HCEC 1CT (cell line): ENCODE results near the gene CALCB.

Experiments
- DNase-seq: peaks from one replicate; pipeline ENCODE4 v3.0.0-alpha.2; 2017

CALCB gene

DNA sequence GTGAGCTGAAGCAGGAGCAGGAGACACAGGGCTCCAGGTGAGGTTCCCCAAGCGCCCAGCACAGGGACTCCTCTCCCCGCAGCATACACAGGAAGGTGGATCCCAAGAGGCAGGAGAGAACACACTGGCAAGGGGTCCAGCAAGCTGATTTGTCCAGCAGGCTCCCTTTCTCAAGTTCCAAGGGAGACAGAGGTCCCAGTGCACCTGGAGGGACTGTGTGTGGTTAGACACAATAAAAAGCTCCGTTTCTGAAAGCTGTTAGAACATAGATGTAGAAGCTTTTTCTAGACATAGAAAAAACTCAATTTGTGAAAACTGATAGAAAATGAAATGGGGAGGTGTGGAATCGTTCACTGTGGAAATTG, 1.8 kb downstream of the CALCB start:
- no peak for DNase-seq

DNA sequence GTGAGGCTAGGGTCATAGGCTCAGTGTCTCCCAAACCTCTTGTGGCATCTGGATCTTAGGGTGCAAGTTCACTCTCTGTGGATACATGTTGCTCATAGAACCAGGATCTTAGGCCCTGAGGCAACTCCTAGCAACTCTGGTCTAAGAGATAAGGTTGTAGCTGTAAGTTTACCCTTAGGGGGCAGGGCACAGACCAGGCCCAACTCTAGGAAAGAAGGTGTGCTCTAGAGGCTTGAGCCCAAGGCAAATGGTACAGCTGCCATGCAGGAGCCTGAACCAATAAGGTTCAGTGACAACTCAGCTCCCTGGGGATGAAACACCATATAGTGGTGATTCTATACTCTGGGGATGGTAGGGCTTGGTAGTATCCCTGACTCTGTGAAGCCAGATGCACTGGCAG, 17.8 kb downstream of the CALCB start:
- no peak for DNase-seq

DNA sequence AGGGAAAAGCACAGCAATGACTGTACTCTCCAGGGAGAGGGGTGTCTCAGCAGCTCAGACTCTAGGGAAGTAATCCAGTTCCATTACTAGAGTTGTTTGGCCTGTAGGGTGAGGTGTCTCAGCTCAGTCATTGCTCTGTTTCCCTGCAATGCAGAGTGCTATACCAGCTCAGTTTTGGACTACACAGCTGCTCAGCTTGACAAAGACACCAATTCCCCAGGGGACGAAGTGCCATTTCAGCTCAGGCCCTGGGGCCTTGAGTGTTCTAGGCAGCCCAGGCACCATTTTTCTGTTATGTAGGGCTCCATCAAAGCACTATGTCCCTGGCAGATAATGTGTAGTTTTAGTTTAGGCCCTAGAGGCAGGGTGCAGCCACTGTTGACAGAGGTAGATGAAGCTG, 18.2 kb downstream of the CALCB start:
- DNase-seq, result no peak

DNA sequence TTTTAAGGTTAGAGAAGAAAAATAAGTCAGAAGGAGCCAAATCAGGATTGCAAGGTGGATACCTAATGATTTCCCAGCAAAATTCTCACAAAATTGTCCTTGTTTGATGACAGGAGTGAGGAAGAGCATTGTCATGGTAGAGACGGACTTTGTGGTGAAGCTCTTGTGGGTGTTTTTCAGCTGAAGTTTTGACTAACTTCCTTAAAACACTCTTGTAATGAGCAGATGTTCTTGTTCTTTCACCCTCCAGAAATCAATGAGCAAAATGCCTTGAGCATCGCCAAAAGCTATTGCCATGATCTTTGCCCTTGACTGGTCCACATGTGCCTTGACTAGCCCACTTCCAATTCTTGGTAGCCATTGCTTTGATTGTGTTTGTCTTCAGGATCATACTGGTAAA, 20.0 kb downstream of the CALCB start:
- DNase-seq, result no peak

DNA sequence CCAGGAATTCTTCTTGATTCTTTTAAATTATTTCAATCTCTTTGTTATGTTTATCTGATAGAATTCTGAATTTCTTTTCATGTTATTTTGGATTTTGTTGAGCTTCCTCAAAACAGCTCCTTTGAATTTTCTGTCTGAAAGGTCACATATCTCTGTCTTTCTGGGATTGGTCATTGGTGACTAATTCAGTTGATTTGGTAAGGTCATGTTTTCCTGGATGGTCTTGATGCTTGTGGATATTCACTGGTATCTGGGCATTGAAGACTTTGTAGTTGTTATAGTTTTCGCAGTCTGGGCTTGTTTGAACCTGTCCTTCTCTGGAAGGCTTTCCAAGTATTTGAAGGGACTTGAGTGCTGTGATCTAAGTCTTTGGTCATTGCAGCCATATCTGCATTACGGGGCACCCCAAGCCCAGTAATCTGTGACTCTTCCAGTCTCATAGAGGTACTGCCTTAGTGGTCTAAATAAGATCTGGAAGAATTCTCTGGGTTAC, 22.4 kb downstream of the CALCB start:
- DNase-seq, result peak; percentile 34

DNA sequence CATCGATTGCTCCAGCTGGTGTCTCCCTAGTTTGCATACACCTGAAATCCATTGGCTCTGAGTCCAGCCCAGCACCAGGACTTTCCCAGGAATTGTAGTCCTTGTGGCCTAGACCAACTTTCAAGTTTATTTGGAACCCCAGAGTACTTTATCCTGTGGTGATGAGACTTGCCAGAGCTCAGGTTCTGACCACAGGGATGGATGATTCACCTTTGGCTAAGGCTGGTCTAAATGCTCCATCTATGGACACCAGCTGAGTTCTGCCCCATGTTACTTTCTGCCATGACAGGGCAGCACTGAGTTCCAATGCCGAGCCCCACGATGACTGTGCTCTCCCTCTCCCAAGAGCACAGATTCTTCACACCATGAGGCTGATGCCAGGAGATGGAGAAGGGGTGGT, 24.0 kb downstream of the CALCB start:
- no peak for DNase-seq

DNA sequence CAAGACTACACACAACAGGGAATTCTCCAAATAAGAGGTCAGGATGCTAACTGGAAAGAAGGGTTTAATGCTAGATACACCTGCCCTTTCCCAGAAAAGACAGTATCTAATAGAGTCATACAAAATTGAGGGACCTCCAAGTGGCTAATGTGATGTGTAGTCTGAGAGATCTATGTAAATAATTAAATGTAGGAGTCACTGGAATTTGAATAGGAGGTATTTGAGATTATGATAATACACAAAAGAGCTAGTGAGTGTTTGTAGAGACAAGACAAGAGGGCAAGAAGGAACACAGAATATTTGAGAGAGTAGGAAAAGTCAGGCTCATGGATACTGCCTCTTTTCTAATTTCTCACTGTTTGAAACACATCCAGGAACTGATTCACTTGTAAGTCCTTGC, 25.9 kb downstream of the CALCB start:
- DNase-seq, result no peak

DNA sequence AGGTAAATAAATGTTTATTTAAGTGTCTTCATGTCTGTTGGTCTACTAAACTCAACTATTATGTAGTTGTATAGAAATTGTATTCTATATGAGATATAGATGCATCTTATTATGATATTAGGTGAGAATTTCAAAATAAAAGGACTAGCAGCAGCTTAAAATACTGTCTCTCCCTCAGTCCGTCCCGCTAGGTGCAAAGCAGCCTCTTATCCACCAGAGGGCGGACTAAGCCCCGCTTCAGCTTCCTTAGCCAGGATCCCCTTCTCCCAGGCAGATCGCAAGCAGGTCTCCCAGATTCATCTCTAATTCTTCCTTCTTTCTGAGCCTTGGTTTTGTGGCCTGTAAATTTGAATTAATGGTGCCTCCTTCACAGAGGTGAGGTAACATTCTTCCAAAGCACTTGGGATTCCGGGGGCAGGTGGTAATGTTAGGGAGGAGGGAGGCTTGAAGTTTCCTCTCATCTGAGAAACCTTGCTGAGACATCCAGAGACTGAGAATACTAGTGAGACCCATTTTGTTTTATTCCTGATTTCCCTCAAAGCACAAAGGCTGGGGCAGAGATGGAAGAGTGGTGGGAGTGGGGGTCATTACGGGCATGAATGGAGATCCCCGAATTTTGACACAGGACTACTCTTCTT, 27.8 kb downstream of the CALCB start:
- DNase-seq, result peak; percentile 78

DNA sequence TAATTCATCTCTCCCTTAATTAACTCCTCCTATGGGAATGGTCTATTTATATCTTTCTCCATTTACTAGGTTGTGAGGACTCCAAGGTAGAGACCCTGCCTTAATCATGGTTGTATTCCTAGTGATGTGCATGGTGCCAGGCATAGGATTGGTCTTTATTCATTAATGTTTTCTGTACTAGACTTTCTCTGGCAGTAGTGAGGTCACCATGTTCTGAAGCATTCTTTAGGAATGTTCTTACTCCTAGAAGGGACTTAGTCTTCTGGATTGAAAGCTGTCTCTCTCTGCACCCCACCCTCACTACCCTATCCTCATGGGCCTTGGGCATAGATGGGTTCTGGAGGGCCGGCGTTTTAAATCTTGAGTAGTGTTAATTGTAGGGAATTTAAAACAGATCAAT, 30.8 kb downstream of the CALCB start:
- DNase-seq, result peak; percentile 52

DNA sequence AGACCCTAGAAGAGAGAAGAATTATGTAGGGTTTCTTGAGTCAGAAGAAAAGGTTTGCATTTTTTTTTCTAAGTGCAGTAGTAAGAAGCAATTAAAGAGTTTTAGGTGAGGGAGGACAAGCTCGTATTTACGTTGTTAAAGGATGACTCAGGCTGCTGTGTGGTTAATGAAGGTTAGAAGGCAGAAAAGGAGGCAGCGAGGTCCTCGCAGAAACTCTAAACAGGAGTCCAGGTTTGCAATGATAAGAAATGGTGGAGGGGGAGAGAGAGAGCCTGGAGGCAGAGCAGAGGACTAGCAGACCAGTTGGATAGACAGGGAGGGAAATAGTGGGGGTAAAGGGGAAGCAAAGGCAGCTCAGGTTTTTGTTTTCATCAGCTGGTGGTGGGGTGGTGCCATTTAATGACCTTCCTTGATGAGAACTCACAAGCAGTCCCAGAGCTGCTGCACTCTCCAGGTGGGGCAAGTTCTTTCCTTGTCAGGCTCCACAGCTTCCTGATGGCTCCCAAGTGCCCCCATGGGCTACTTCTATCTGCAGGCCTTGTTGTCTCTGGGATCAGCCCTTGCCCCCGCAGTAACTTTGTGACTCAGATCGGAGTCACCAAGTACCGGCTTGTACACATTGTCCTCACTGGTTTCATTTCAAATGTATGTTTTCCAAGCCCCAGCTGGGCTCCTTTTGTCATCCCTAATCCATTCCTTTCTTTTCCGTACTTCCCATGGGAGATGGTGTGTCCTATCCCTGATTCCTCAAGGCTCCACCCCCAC, 33.0 kb downstream of the CALCB start:
- peak; percentile 89 for DNase-seq

DNA sequence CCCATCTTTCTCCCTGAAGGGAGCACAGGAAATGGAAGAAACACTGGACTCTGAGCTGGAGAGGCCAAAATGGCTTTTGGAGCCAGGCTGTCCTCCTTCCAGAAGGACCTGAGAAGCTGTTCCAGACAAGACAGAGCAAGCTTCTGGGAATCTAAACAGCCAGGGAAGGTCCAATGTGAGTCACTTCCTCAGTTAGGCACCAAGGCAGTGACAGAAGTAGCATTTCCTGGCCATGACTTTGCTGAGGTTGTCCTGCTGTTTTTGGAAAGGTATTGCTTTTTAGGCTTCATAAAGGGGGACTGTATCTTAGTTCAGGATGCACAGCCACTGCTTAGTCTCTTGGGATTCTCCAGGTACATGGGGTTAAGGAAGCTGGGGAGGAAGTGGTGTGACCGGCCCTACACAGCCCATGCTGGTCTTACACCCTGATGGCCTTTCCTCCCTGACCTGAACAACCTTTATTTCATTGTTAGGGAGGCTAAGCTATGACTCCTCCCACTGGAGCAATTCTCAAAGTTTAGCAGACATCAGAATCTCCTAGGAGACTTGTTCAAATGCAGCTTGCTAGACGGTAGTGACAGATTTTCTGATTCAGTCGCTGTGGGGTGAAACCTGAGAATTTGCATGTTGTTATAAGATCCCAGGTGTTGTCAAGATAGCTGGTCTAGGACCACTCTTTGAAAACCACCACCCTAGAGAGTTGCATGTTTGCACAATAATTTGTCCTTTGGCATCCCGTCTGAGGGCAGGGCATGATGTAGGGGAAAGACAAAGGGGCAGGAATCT, 34.5 kb downstream of the CALCB start:
- peak; percentile 47 for DNase-seq

DNA sequence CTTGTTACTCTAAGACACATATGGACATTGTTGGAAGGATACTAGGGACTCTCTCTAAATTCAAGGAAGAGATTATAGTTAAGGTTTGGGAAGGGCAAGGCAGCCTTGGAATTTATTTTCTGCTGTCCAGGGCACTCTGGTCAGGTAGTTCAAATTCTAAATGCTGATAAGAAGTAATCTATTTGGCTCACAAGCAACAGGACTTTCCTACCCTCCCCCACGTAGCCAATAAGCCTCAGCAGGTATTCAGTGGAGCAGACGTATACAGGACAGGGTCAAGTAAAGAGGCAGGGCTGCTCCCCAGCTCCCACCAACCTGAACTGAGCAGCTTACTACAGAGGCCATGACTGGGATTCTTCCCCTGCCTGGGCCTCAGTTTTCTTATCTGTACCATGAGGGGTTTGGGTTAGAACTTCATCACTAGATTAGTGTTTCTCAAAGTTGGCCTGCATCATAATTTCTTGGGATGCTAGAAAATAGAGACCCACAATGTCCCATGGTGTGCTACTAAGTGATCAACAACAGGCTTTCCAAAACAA, 35.3 kb downstream of the CALCB start:
- DNase-seq, result no peak

DNA sequence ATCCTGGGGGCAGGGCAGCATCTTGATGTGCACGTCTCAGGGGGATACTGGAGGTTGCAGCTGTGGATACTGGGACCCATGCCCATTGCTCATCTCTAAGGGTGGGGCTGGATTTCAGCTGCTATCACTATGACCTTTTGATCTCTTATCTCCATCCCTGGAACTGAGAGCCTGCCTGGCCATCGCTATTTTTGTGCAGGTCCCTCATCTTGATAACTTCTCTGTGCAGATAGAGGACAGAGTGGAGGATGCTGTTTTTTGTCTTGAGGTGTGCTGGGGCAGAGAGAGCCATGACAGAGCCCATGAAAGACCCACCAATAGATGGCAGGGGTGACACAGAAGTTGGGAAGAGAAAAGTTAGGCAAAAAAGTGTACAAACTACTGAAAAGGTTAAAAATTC, 36.2 kb downstream of the CALCB start:
- DNase-seq, result no peak

DNA sequence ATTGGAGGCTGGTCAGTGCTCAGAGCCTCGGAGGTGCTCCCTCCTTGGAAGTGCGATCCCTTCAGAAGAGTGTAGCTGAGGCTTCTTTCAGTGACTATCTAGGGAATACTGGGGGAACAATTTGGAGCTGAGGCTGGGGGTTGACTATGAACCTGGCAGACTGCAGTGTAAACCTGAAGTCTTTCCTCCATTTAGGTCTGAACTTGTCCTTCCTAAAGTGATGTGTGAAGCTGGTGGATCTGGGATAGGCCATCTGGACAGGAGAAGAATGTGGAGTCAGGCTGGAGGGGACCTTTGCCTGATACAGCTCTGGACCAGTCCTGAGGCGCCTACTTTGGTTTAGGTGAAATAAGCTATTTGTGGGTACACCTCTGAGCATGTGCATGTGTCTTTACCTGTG, 37.8 kb downstream of the CALCB start:
- no peak for DNase-seq

DNA sequence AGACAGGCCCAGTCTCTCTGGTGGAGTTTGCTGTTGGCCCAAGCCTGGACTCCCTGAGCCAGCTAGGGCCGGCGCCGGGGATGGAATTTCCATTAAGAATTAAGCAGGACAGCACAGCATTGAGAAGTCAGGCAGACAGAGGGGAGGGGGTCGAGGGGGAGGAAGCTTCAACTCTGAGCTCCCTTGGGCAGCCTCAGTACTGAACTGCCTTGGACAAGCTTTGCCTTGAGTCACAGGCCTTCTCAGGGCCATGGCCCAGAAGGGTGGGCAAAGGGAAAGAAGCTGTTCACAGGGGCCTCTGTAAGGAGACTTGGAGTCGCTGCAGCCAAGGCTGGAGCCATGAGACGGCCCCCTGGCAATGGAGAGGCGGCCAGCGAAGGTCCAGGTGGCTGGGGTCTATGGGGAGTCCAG, 38.7 kb downstream of the CALCB start:
- no peak for DNase-seq

DNA sequence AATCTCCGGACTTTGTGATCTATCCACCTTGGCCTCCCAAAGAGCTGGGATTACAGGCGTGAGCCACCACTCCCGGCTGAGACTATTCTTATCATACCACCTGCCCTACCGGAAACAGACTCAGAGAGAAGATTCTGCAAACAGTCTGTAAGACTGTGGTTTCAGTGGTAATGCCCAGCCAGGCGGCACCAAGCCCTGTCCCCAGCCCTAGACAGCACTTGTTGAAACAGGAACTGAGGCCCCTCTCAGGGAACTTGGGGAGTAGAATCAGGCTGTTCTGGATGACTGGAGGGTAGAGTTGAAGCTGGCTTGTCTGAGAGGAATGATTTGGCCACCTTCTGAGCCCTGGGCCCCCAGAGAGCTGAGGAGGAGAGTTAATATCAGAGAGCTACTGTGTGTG, 40.0 kb downstream of the CALCB start:
- DNase-seq, result no peak

DNA sequence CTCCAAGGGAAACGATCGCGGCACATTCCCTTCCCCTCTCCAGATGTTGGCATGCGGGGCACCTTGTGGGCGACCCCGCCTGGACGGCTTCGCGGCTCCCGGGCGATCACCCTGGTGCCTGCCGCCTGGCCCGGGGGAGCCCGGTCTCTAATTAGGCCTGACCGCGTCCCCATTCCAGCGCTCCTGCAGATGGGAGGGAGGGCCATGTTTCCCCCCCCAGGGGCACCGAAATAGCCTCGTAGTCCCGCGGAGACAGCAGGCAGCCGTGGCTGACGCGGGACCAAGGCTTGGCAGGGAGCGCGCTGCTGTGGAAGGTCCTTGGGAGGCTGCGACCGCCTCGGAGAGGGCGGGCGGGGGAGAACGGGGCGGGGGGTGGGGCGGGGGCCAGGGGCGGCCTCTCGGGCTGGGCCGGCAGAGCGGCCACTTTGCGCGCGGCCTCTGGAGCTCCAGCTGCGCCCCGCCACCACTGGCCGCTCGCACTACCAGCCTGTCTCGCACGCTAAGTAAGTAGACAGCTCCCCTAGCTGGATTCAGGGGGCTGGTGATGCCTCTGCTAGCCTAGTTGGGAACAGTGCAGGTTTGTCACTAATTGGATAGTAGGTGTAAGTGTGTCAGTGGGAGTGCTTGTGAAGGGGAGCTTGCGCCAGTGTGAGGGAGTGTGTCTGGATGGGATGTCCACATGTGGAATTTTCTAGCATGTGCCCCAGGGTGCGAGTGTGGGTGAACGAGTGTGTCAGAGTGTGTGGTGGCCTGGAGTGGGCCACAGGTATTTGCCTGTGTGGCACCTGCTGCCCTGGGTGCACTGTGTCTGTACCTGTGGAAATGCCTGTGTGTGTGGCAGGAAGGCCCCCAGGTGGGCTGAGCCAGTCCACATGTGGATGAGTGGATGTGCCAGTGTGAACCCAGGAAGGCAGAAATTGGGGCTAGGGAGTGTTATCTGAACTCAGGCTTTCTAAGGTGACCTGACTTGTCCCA, 41.4 kb downstream of the CALCB start, which contains the start of gene INSC:
INSC (plus strand) TSS at position 423 of the 975 bp plus-strand sequence. CDS start 34,252 bp downstream, outside the sequence.
- DNase-seq, result no peak

DNA sequence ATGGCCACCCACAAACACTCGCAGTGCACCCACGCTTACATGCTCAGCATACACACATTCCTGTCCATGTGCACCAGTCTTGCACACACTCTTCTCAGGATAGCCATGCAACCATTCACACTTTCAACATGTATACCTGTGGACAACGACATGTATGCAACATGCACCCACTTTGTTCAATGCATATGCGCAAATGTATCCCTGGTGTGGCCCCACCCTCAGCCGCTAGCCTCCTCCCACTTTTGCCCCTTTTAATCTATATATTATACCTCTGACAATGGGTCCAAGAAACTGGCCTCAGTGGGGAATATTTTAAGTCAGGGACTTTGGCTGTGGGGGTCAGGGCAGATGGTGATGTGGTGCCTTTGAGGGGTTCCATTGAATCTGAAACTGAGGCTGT, 42.3 kb downstream of the CALCB start:
- DNase-seq, result no peak

DNA sequence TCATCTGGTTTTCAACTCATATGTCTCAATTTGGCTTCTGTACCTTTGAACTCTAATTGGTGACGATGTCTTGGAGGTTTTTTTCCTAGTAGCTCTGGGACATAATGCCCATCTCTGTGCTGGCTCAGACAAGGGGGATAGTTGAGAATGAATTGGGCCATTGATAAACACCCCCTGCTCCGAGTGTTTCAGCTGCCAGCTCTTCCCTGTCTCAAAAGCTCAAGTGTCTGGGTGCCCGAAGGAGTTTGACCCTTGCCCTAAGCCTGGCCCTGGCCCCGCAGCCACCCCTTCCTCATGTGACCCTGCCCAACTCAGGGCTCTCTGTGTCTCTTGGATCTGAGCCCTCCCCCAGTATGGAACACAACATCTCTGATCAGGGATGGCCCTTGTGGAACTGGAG, 44.4 kb downstream of the CALCB start:
- no peak for DNase-seq

DNA sequence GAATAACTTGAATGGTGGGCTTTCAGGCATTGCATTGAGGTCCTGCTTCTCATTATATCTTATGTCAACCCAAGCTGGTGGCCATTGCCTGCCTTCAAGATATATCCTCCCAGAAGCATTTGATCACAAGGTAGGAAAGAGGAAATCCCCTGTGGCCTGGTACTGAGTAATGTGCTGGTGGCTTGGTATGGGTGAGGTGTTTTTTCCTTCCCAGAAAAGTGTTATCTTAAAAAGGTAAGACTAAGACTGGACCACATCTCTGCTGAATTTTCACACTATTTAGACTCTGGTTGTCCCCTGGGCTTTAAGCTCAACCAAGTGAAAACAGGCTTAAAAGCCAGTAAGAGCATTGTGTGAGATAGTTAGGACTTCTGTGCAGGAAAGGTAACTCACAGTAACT, 45.0 kb downstream of the CALCB start:
- no peak for DNase-seq

DNA sequence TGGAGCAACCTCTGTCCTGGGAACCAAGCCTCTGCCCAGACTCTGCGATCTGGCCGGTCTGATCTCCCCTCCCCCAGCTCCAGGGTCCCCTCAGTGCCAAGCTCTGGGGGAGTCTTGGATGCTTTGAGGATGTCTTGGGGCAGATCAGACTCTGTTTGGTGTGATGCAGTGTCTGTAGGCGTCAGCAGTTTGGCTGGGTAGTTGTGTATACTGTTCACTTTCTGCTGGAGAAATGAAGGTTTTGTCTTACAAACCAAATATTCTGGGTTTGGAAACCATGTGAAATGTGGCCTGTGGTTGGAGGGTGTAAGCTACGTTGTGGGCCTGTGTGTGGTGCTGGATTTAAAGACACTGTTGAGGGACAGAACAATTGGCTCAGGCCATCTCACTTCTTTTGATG, 46.0 kb downstream of the CALCB start:
- DNase-seq, result no peak

DNA sequence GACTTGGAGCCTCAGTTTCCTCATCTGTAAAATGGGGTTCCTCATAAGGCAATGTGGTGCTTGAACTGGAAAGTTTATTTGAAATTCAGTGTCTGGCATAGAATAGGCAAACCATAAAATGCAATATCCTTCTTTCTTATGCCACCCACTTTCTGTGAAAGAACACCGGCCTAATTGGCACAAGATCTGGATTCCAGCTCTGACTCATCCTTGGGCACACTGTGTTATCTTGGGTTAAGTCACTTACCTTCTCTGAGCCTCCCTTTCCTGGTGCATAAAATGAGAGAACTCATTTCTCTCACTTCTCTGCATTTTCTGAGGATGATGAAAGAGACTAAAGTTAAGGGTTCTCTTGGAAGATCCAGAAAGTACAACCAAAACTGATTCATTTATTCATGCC, 46.4 kb downstream of the CALCB start:
- no peak for DNase-seq
